Left lung (tissue), 10 donors: Measurements from ENCODE around the gene ASTN2. TPM values are rescaled to one million over a fixed set of nuclear protein-coding genes. Genes with fewer than 3 reads are reported as not detected.

Experiments used
- ATAC-seq: fragments of 200-7000 bp; cut with Tn5 transposase; one replicate; pipeline ENCODE4 v1.9.1; 2020; ENCODE audit warnings: moderate library complexity
- DNase-seq, 4 donors: peaks; one replicate each; pipeline ENCODE4 v3.0.0-alpha.2; 2013 to 2020
- H3K27ac ChIP-seq, 2 donors: fragments of 200-600 bp; sonication (generic) in 1 of 2; one replicate each; pipeline versions ENCODE4 v1.5.0 to v1.8.0; 2020 to 2021
- H3K27me3 ChIP-seq, 2 donors: fragments of 200-600 bp; sonication (generic) in 1 of 2; one replicate each; pipeline versions ENCODE4 v1.5.0 to v1.8.0; 2020 to 2021
- H3K36me3 ChIP-seq, 2 donors: fragments of 200-600 bp; sonication (generic) in 1 of 2; one replicate each; pipeline versions ENCODE4 v1.5.0 to v1.8.0; 2020 to 2021
- H3K4me1 ChIP-seq, 2 donors: fragments of 200-600 bp; one replicate each; pipeline ENCODE4 v1.8.0; 2021
- H3K4me3 ChIP-seq, 2 donors: fragments of 200-600 bp; sonication (generic) in 1 of 2; one replicate each; pipeline versions ENCODE4 v1.5.0 to v1.8.0; 2020 to 2021; ENCODE audit warnings: mild to moderate bottlenecking in 1 of 2
- H3K9me3 ChIP-seq, 2 donors: fragments of 200-600 bp; sonication (generic) in 1 of 2; one replicate each; pipeline versions ENCODE4 v1.5.0 to v1.8.0; 2020 to 2021
- CTCF ChIP-seq, 2 donors: fragments of 200-600 bp; sonication (generic) in 1 of 2; IDR thresholded peaks; one replicate each; pipeline versions ENCODE4 v1.5.0 to v1.8.0; 2021; ENCODE audit warnings: antibody characterized with exemption in 2 of 2
- intact Hi-C, 2 donors: fragments of 100-400 bp; cut with DNase I; formaldehyde crosslinking; loops; one replicate each; pipeline versions ENCODE4 v1.11.2 to v1.14.2; 2022
- polyA plus RNA-seq, 6 donors: library from polyadenylated mRNA; unstranded; fragments of 120-200 nt; gene quantifications; one replicate each; pipeline ENCODE4 v1.2.1, GENCODE V29; 2013; ENCODE audit not compliant: insufficient read length in 6 of 6
- total RNA-seq, 2 donors: library from RNA; stranded (reverse); fragmentation: NEBNext Ultra II Directional; extraction: Animal tissue kit (Norgen Biotek cat#: 25700); gene quantifications; one replicate each; pipeline ENCODE4 v1.2.1, GENCODE V29; 2021
- donor health status: DM: no; HTN: yes; CAD: no.
- donor health status: DM: no; HTN: no; CAD: no.

ASTN2 gene
- total and polyA plus RNA-seq, 8 donors: 3.1 to 5.5 (median 4.5) TPM

GRCh38 chr9:116998305-116998704 lies 416.6 kb downstream of the ASTN2 start:
- ATAC-seq (no peak), DNase-seq (peak in 2 of 4 donors; percentile 18 to 26)
- intact Hi-C loops: no loop called here
- H3K36me3 ChIP-seq: no peaks in the 10 kb centered on the region
- H3K27ac ChIP-seq: no peak overlapping the region
- H3K4me3 ChIP-seq: no peak overlapping the region
- H3K9me3 ChIP-seq: no peaks in the 10 kb centered on the region
- H3K4me1 ChIP-seq: no peaks in the 10 kb centered on the region
- TF ChIP-seq CTCF (IDR thresholded peaks at IDR 0.05): no peak
- no peaks in the 10 kb centered on the region for H3K27me3 ChIP-seq

- no peak overlapping the region for H3K4me3 ChIP-seq
- intact Hi-C loops: no loop called here
- no peak for ATAC-seq
- H3K9me3 ChIP-seq: no peaks in the 10 kb centered on the region
- H3K27ac ChIP-seq: no peak overlapping the region
- DNase-seq: peak in 1 of 4 donors; percentile 10
- H3K27me3 ChIP-seq: no peaks in the 10 kb centered on the region
- TF ChIP-seq CTCF (IDR thresholded peaks at IDR 0.05): no peak
- H3K36me3 ChIP-seq: no peaks in the 10 kb centered on the region
- H3K4me1 ChIP-seq: no peaks in the 10 kb centered on the region
Measured at GRCh38 chr9:116992865-116993264, 422.0 kb downstream of the ASTN2 start.

- Histone ChIP-seq H3K4me1 (no peaks in the 10 kb centered on the region), H3K9me3 (no peaks in the 10 kb centered on the region), H3K4me3 (no peak overlapping the region), H3K27me3 (peaks cover 0 to 4% of the 10 kb centered on the region in 2 donors), H3K36me3 (no peaks in the 10 kb centered on the region), H3K27ac (no peak overlapping the region)
- ATAC-seq (no peak), DNase-seq (no peak)
- intact Hi-C loops: no loop called here
- TF ChIP-seq CTCF (IDR thresholded peaks at IDR 0.05): no peak
Measured at GRCh38 chr9:116991051-116991450, 423.8 kb downstream of the ASTN2 start.

GRCh38 chr9:116990592-116990991 lies 424.3 kb downstream of the ASTN2 start:
- no peak overlapping the region for H3K27ac ChIP-seq
- H3K4me1 ChIP-seq: no peaks in the 10 kb centered on the region
- no peak overlapping the region for H3K4me3 ChIP-seq
- intact Hi-C loops: no loop called here
- no peaks in the 10 kb centered on the region for H3K9me3 ChIP-seq
- peaks cover 0 to 4% of the 10 kb centered on the region in 2 donors for H3K27me3 ChIP-seq
- ATAC-seq: no peak
- DNase-seq: no peak
- H3K36me3 ChIP-seq: no peaks in the 10 kb centered on the region
- TF ChIP-seq CTCF (IDR thresholded peaks at IDR 0.05): no peak

GRCh38 chr9:116987721-116988485 lies 427.0 kb downstream of the ASTN2 start:
- peaks cover 0 to 4% of the 10 kb centered on the region in 2 donors for H3K27me3 ChIP-seq
- TF ChIP-seq CTCF (IDR thresholded peaks at IDR 0.05): no peak
- ATAC-seq (no peak), DNase-seq (no peak)
- no peak overlapping the region for H3K4me3 ChIP-seq
- no peaks in the 10 kb centered on the region for H3K9me3 ChIP-seq
- no peaks in the 10 kb centered on the region for H3K4me1 ChIP-seq
- no peak overlapping the region for H3K27ac ChIP-seq
- intact Hi-C loops: no loop called here
- no peaks in the 10 kb centered on the region for H3K36me3 ChIP-seq
